ENCODE data around the gene TMEM62. TPM values are rescaled to one million over a fixed set of nuclear protein-coding genes. Genes with fewer than 3 reads are reported as not detected.

The TMEM62 gene
- total and polyA plus RNA-seq, 9 of the 15 experiments (the other 6 are each of a cell fraction or from before 2014, with no cell fraction given), result 4.4 to 16.6 (median 11.1) TPM

- no peak for TF ChIP-seq DDX20 (tag; IDR thresholded peaks at IDR 0.05; ENCODE audit: low read depth)
- TF ChIP-seq FOXP1 (CRISPR knock-in tag; IDR thresholded peaks at IDR 0.05), result peak; percentile 63; the same call in 1 of the 2 replicates
- peak in 1 of 2 experiments; percentile 83; a peak in 2 of 4 replicates for TF ChIP-seq RCOR1 (IDR thresholded peaks at IDR 0.05; ENCODE audit: borderline replicate concordance in 1 of 2, low read depth in 2 of 2, low read length in 2 of 2)
- no peak for TF ChIP-seq RBM15 (IDR thresholded peaks at IDR 0.05; ENCODE audit: insufficient read depth, low read length)
- TF ChIP-seq L3MBTL2 (IDR thresholded peaks at IDR 0.05), result peak; percentile 82
- no peak for TF ChIP-seq MTA3 (IDR thresholded peaks at IDR 0.05; ENCODE audit: borderline replicate concordance)
- no peak for TF ChIP-seq RB1 (IDR thresholded peaks at IDR 0.05; ENCODE audit: low read depth)
- TF ChIP-seq, protein P1, sequence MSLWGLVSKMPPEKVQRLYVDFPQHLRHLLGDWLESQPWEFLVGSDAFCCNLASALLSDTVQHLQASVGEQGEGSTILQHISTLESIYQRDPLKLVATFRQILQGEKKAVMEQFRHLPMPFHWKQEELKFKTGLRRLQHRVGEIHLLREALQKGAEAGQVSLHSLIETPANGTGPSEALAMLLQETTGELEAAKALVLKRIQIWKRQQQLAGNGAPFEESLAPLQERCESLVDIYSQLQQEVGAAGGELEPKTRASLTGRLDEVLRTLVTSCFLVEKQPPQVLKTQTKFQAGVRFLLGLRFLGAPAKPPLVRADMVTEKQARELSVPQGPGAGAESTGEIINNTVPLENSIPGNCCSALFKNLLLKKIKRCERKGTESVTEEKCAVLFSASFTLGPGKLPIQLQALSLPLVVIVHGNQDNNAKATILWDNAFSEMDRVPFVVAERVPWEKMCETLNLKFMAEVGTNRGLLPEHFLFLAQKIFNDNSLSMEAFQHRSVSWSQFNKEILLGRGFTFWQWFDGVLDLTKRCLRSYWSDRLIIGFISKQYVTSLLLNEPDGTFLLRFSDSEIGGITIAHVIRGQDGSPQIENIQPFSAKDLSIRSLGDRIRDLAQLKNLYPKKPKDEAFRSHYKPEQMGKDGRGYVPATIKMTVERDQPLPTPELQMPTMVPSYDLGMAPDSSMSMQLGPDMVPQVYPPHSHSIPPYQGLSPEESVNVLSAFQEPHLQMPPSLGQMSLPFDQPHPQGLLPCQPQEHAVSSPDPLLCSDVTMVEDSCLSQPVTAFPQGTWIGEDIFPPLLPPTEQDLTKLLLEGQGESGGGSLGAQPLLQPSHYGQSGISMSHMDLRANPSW (CRISPR knock-in tag; IDR thresholded peaks at IDR 0.05), result no peak
- no peak for TF ChIP-seq ZNF408 (CRISPR knock-in tag; IDR thresholded peaks at IDR 0.05; ENCODE audit: low read depth)
- no peak for TF ChIP-seq ZNF584 (CRISPR knock-in tag; IDR thresholded peaks at IDR 0.05; ENCODE audit: low read depth)
- TF ChIP-seq CREB1 (IDR thresholded peaks at IDR 0.05), result peak; percentile 39; the same call in 1 of the 2 replicates
- peak; percentile 68; the same call in 1 of the 2 replicates for TF ChIP-seq CREB1 (CRISPR knock-in tag; IDR thresholded peaks at IDR 0.05)
- 0 out of 2 replicates have a peak, but pooled peaks have one; percentile 30 for TF ChIP-seq KDM2B (CRISPR knock-in tag; IDR thresholded peaks at IDR 0.05)
- TF ChIP-seq, protein P2, sequence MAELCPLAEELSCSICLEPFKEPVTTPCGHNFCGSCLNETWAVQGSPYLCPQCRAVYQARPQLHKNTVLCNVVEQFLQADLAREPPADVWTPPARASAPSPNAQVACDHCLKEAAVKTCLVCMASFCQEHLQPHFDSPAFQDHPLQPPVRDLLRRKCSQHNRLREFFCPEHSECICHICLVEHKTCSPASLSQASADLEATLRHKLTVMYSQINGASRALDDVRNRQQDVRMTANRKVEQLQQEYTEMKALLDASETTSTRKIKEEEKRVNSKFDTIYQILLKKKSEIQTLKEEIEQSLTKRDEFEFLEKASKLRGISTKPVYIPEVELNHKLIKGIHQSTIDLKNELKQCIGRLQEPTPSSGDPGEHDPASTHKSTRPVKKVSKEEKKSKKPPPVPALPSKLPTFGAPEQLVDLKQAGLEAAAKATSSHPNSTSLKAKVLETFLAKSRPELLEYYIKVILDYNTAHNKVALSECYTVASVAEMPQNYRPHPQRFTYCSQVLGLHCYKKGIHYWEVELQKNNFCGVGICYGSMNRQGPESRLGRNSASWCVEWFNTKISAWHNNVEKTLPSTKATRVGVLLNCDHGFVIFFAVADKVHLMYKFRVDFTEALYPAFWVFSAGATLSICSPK (IDR thresholded peaks at IDR 0.05; ENCODE audit: borderline replicate concordance), result no peak
- no peak for TF ChIP-seq STAT5A (IDR thresholded peaks at IDR 0.05; ENCODE audit: borderline replicate concordance, low read length)
- TF ChIP-seq GTF2B (IDR thresholded peaks at IDR 0.05; ENCODE audit: extremely low read depth, insufficient read length), result no peak
- peak; percentile 77 for TF ChIP-seq PKNOX1 (IDR thresholded peaks at IDR 0.05)
- TF ChIP-seq NBN (IDR thresholded peaks at IDR 0.05; ENCODE audit: low read depth), result no peak
These were observed 52.0 kb downstream of the TMEM62 start, which contains the start of gene CCNDBP1 (continued) for GRCh38 chr15:43185157-43186002.

Data from K562 (cell line).